H9 (cell line): ENCODE measurements around the gene WDR20. TPM values are rescaled to one million over a fixed set of nuclear protein-coding genes. Genes with fewer than 3 reads are reported as not detected.

ENCODE experiments used
- DNase-seq: peaks from one replicate; pipeline ENCODE4 v3.0.0-alpha.2; 2017
- H2AFZ ChIP-seq: one replicate; pipeline ENCODE4 v1.6.1; 2013; ENCODE audit warnings: mild to moderate bottlenecking, low read length, control low read depth, moderate library complexity
- H2AK5ac ChIP-seq: 2 replicates; pipeline ENCODE4 v1.6.1; 2013; ENCODE audit warnings: low read length, control low read depth, mixed read lengths; ENCODE audit not compliant: insufficient read length
- H2BK120ac ChIP-seq: one replicate; pipeline ENCODE4 v1.6.1; 2013; ENCODE audit warnings: low read depth, mild to moderate bottlenecking, low read length, control low read depth, inconsistent platforms; ENCODE audit not compliant: poor library complexity, severe bottlenecking
- H2BK12ac ChIP-seq: 2 replicates; pipeline ENCODE4 v1.6.1; 2013; ENCODE audit warnings: low read length, control low read depth, mixed read lengths, low read depth; ENCODE audit not compliant: insufficient read length
- H2BK15ac ChIP-seq: 2 replicates; pipeline ENCODE4 v1.6.1; 2013; ENCODE audit warnings: low read depth, low read length, control low read depth
- H2BK20ac ChIP-seq: one replicate; pipeline ENCODE4 v1.6.1; 2013; ENCODE audit warnings: low read depth, mild to moderate bottlenecking, low read length, control low read depth, inconsistent platforms; ENCODE audit not compliant: poor library complexity, severe bottlenecking
- H2BK5ac ChIP-seq: 2 replicates; pipeline ENCODE4 v1.6.1; 2013; ENCODE audit warnings: low read length, control low read depth, mixed read lengths; ENCODE audit not compliant: insufficient read length
- H3K14ac ChIP-seq: 2 replicates; pipeline ENCODE4 v1.6.1; 2013; ENCODE audit warnings: low read length, control low read depth; ENCODE audit not compliant: insufficient read depth
- H3K18ac ChIP-seq: 2 replicates; pipeline ENCODE4 v1.6.1; 2013; ENCODE audit warnings: low read depth, mild to moderate bottlenecking, mixed read lengths, low read length, control low read depth; ENCODE audit not compliant: insufficient read length
- H3K23ac ChIP-seq: 2 replicates; pipeline ENCODE4 v1.6.1; 2013; ENCODE audit warnings: low read length, control low read depth, mixed read lengths, low read depth; ENCODE audit not compliant: insufficient read length
- H3K23me2 ChIP-seq: 2 replicates; pipeline ENCODE4 v1.6.1; 2013; ENCODE audit warnings: low read depth, mild to moderate bottlenecking, mixed read lengths, low read length, control low read depth; ENCODE audit not compliant: insufficient read length, poor library complexity, severe bottlenecking
- H3K27ac ChIP-seq: 2 replicates; pipeline ENCODE4 v1.5.1; 2013; ENCODE audit warnings: low read length, control low read depth, mixed read lengths, low read depth; ENCODE audit not compliant: insufficient read length
- H3K27me3 ChIP-seq: 2 replicates; pipeline ENCODE4 v1.6.1; 2013; ENCODE audit warnings: low read length, control low read depth, inconsistent platforms; ENCODE audit not compliant: insufficient read depth
- H3K4ac ChIP-seq: 2 replicates; pipeline ENCODE4 v1.6.1; 2013; ENCODE audit warnings: low read depth, mild to moderate bottlenecking, control low read depth, inconsistent platforms, low read length, moderate library complexity
- H3K4me1 ChIP-seq: 2 replicates; pipeline ENCODE4 v1.6.1; 2013; ENCODE audit warnings: low read length, control low read depth, inconsistent platforms; ENCODE audit not compliant: insufficient read depth
- H3K4me2 ChIP-seq: 2 replicates; pipeline ENCODE4 v1.6.1; 2013; ENCODE audit warnings: low read length, control low read depth, mixed read lengths; ENCODE audit not compliant: insufficient read length, insufficient read depth
- H3K56ac ChIP-seq: 2 replicates; pipeline ENCODE4 v1.6.1; 2013; ENCODE audit warnings: low read depth, mild to moderate bottlenecking, mixed read lengths, low read length, control low read depth; ENCODE audit not compliant: insufficient read length
- H3K79me1 ChIP-seq: 2 replicates; pipeline ENCODE4 v1.6.1; 2013; ENCODE audit warnings: low read depth, mild to moderate bottlenecking, moderate library complexity, low read length, control low read depth, inconsistent platforms; ENCODE audit not compliant: insufficient read depth, poor library complexity, severe bottlenecking
- H3K79me2 ChIP-seq: 2 replicates; pipeline ENCODE4 v1.6.1; 2013; ENCODE audit warnings: low read length, control low read depth, inconsistent platforms; ENCODE audit not compliant: insufficient read depth
- H3K9ac ChIP-seq: 2 replicates; pipeline ENCODE4 v1.6.1; 2013; ENCODE audit warnings: low read length, control low read depth, mixed read lengths; ENCODE audit not compliant: insufficient read length; ENCODE audit errors: extremely low read depth
- H3K9me3 ChIP-seq: one replicate; pipeline ENCODE4 v1.6.1; 2013; ENCODE audit warnings: low read depth, low read length, inconsistent platforms; ENCODE audit not compliant: control insufficient read depth
- H3T11ph ChIP-seq: one replicate; pipeline ENCODE4 v1.6.1; 2013; ENCODE audit warnings: mild to moderate bottlenecking, low read length, control low read depth, inconsistent platforms
- H4K20me1 ChIP-seq: one replicate; pipeline ENCODE4 v1.6.1; 2013; ENCODE audit not compliant: control insufficient read depth, insufficient read length, insufficient read depth
- H4K5ac ChIP-seq: 2 replicates; pipeline ENCODE4 v1.6.1; 2013; ENCODE audit warnings: low read depth, mild to moderate bottlenecking, mixed read lengths, low read length, control low read depth; ENCODE audit not compliant: insufficient read length
- H4K8ac ChIP-seq: replicated peaks from 2 replicates; pipeline ENCODE4 v1.6.1; 2013; ENCODE audit warnings: low read length, control low read depth, mixed read lengths, low read depth; ENCODE audit not compliant: insufficient read length
- H4K91ac ChIP-seq: 2 replicates; pipeline ENCODE4 v1.6.1; 2013; ENCODE audit warnings: low read depth, mild to moderate bottlenecking, moderate library complexity, mixed read lengths, low read length, control low read depth; ENCODE audit not compliant: insufficient read length
- H3K27ac Mint-ChIP-seq, 3 experiments: 2 replicates in 2 of 3; 3 replicates in 1 of 3; pipeline ENCODE4 v1.8.0; 2020 to 2021; ENCODE audit warnings: mixed read lengths in 3 of 3, mild to moderate bottlenecking in 1 of 3, moderate library complexity in 1 of 3
- H3K27me3 Mint-ChIP-seq: 2 replicates; pipeline ENCODE4 v1.8.0; 2021; ENCODE audit warnings: low read depth, mild to moderate bottlenecking, moderate library complexity, mixed read lengths
- H3K36me3 Mint-ChIP-seq, 3 experiments: 2 replicates in 2 of 3; 3 replicates in 1 of 3; pipeline ENCODE4 v1.8.0; 2020 to 2021; ENCODE audit warnings: low read depth in 3 of 3, mixed read lengths in 3 of 3; ENCODE audit not compliant: insufficient read depth in 1 of 3
- H3K4me1 Mint-ChIP-seq, 2 experiments: 2 replicates each; pipeline ENCODE4 v1.8.0; 2020; ENCODE audit warnings: mixed read lengths in 2 of 2
- H3K4me3 Mint-ChIP-seq, 2 experiments: 2 replicates in 1 of 2; 3 replicates in 1 of 2; pipeline ENCODE4 v1.8.0; 2020 to 2021; ENCODE audit warnings: mild to moderate bottlenecking in 2 of 2, mixed read lengths in 2 of 2, moderate library complexity in 1 of 2
- H3K9me3 Mint-ChIP-seq, 2 experiments: 2 replicates in 1 of 2; 3 replicates in 1 of 2; pipeline ENCODE4 v1.8.0; 2020; ENCODE audit warnings: mild to moderate bottlenecking in 2 of 2, mixed read lengths in 2 of 2, moderate library complexity in 1 of 2
- WGBS: extraction: QIAGEN DNeasy Blood & Tissue Kit; methylation state at CpG from one replicate; pipeline ENCODE4 v1.1.7; 2013; ENCODE audit warnings: missing lambda C conversion rate, low lambda C conversion rate, mixed read lengths; ENCODE audit not compliant: insufficient read length; ENCODE audit errors: extremely low coverage; 5-methylcytosine and 5-hydroxymethylcytosine counted together
- total RNA-seq: library from RNA; stranded (reverse); gene quantifications from 2 replicates; pipeline ENCODE4 v1.2.1, GENCODE V29; 2021
- TF ChIP-seq, protein P1 (sequence below): fragments of 200-600 bp; sonication (generic); conservative IDR thresholded peaks from 3 replicates; pipeline ENCODE4 v1.8.0; 2021; ENCODE audit warnings: antibody characterized with exemption, mild to moderate bottlenecking

The WDR20 gene
- total RNA-seq, 1 experiment from 2014 or later, result 31.6 TPM

DNA sequence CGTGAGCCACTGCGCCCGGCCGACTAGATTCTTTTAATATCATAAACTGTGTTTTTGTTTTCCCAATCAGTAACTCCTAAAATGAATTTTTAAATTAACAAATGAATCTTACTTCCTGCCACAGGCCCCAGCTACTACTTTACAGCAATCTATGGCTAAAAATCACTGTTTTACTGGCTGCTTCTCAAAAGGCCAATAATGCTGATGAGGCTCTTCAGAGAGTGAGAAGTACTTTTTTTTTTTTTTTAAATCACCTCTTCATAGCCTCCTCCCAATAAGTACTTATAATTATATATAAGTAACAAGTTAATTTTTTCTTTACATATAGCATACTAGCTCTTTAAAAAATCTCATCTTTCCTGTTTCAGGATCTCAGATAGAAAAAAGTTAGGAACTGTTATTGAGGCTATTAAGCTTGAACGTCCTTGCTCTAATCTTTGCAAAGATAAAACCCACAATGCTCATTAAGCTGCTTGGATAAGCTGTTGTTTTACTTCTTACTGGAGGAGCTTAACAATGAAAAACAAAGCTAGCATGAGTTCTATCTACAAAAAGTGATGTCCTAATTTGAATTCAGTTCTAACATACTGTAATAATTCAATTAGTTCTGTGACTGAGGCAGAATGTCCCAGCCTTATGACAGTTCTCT, 12.8 kb upstream of the WDR20 start:
- H2AFZ ChIP-seq, result no peak overlapping the region
- no peak overlapping the region for H2BK5ac ChIP-seq
- H2BK12ac ChIP-seq, result no peak overlapping the region
- H3K27me3 Mint-ChIP-seq, result no peaks in the 10 kb centered on the region; the same call in 1 of the 2 replicates
- no peak overlapping the region for H3K14ac ChIP-seq
- H4K20me1 ChIP-seq, result no peaks in the 10 kb centered on the region
- H3K79me1 ChIP-seq, result no peaks in the 10 kb centered on the region
- no peak overlapping the region for H4K8ac ChIP-seq
- no peak overlapping the region for H3K4me3 Mint-ChIP-seq
- no peak overlapping the region for H3K18ac ChIP-seq
- no peaks in the 10 kb centered on the region for H3K27me3 ChIP-seq
- no peak overlapping the region for H3K56ac ChIP-seq
- H2AK5ac ChIP-seq, result no peak overlapping the region
- H3K27ac Mint-ChIP-seq, result no peak overlapping the region
- no peak overlapping the region for H3K27ac ChIP-seq
- H3K9me3 ChIP-seq, result no peaks in the 10 kb centered on the region
- H3K9ac ChIP-seq, result no peak overlapping the region
- DNase-seq, result no peak
- H3K4me1 Mint-ChIP-seq, result peaks cover 13 to 14% of the 10 kb centered on the region in 2 experiments
- H3K4me2 ChIP-seq, result no peak overlapping the region
- no CpG with 5 or more reads among the region's 5 CpGs for WGBS
- no peak overlapping the region for H2BK15ac ChIP-seq
- H3K23me2 ChIP-seq, result no peaks in the 10 kb centered on the region
- TF ChIP-seq, protein P1, sequence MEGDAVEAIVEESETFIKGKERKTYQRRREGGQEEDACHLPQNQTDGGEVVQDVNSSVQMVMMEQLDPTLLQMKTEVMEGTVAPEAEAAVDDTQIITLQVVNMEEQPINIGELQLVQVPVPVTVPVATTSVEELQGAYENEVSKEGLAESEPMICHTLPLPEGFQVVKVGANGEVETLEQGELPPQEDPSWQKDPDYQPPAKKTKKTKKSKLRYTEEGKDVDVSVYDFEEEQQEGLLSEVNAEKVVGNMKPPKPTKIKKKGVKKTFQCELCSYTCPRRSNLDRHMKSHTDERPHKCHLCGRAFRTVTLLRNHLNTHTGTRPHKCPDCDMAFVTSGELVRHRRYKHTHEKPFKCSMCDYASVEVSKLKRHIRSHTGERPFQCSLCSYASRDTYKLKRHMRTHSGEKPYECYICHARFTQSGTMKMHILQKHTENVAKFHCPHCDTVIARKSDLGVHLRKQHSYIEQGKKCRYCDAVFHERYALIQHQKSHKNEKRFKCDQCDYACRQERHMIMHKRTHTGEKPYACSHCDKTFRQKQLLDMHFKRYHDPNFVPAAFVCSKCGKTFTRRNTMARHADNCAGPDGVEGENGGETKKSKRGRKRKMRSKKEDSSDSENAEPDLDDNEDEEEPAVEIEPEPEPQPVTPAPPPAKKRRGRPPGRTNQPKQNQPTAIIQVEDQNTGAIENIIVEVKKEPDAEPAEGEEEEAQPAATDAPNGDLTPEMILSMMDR, result no peak
- no peaks in the 10 kb centered on the region for H3K79me2 ChIP-seq
- no peak overlapping the region for H3K4ac ChIP-seq
- H3K36me3 Mint-ChIP-seq, result peaks cover 7 to 12% (median 7%) of the 10 kb centered on the region in 3 experiments; a peak in 5 of 7 replicates
- no peak overlapping the region for H2BK120ac ChIP-seq
- H3K23ac ChIP-seq, result no peak overlapping the region
- no peak overlapping the region for H4K5ac ChIP-seq
- no peak overlapping the region for H3T11ph ChIP-seq
- H3K9me3 Mint-ChIP-seq, result no peaks in the 10 kb centered on the region; a peak in 1 of 5 replicates
- H2BK20ac ChIP-seq, result no peak overlapping the region
- H3K4me1 ChIP-seq, result no peaks in the 10 kb centered on the region
- H4K91ac ChIP-seq, result no peak overlapping the region
